CD4-positive, alpha-beta T cell treated with Interleukin-17A for 1 hour (primary cell): ENCODE data around the gene MAP7D2.
A peak's percentile ranks its signal among the peaks of the same experiment; 100 is the strongest.
"Not testable (repeated sequence)": the region's sequence is repeated elsewhere in the genome, so short reads cannot be mapped to it uniquely, and the experiment has no call there.

Experiments
- DNase-seq: peaks from one replicate; pipeline ENCODE4 v3.0.0-alpha.2; 2020

The MAP7D2 gene

DNA sequence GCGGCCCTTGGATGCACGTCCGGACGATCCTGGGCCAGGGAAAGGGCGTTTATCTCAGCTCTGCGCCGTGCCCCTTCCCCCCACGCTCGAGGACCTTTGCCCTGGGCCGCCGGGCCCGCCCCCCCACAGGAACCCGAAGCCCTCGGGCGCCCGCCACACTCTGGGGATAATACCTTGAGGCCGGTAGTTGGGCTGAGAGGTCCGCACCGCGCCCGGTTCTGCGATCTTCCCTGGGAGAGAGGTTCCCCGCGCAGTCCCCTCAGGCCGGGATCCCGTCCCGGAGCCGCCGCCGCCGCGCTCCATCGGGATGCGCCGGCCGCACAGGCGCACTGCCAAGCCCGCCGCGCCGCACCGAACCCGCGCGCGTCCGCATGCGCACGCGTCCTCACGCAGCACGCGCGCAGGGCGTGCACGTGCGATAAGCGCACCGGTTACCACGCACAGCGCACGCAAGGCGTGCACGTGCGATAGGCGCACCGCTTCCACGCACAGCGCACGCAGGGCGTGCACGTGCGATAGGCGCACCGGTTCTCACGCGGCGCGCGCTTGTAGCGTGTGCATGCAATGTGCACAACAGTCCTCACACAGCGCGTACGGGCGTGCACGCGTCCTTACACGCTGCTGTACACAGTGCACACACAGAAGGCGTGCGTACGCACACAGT is at the start of gene MAP7D2:
Gene MAP7D2, minus strand, starts transcription at position 331 of the 664 bp plus-strand sequence. Its CDS starts 28 bp downstream, at position 303.
- DNase-seq = no peak

- not testable (repeated sequence) for DNase-seq
These were observed 45.8 kb upstream of the MAP7D2 start for GRCh38 chrX:20162516-20162915.

DNA sequence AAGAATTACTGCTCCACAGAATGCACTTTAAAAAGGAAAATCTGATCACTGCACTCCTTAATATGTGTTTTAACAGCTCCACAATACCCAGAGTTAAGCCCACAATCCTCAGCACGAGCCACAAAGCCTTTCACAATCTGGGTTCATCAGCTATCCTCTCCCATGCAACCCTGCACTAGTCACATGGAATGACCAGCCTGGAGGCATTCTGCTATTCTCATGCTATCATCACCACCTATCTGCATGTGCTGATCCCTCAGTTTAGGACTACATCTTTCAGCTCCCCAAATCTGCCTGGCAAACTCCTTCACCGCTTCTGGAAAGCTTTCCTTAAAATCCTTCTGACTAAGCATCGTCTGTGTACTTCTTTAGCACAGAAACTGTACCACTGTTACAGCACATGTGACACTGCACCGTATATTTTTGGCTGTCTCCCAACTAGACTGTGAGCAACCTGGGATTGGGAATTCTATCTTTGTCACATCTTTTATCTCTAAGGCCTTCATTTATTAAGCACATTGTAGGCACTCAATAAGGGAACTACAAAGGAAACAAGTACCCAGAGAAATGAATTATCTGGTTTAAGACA is 43.2 kb upstream of the MAP7D2 start:
- no peak for DNase-seq

DNA sequence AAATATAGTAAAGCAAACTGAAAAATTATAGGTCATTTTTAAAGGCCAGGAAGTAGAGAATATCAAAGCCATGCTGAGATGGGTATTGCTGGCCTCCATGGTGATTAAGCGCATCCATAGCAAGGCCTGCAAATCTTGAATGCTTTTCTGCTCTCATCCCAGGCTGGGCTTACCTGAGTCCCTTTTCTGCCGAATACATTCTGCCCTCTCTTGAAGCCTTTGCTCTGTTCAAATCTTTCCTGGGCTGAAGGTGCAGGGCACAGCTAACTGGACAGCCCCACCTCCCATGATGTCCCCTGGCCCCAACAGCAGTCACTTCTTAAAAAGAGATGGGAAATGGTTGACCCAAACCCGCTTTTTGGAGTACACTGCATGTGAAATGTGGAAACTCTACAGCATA is 35.0 kb upstream of the MAP7D2 start:
- DNase-seq = no peak

GRCh38 chrX:20149326-20149725 is 32.6 kb upstream of the MAP7D2 start:
- DNase-seq = no peak

DNA sequence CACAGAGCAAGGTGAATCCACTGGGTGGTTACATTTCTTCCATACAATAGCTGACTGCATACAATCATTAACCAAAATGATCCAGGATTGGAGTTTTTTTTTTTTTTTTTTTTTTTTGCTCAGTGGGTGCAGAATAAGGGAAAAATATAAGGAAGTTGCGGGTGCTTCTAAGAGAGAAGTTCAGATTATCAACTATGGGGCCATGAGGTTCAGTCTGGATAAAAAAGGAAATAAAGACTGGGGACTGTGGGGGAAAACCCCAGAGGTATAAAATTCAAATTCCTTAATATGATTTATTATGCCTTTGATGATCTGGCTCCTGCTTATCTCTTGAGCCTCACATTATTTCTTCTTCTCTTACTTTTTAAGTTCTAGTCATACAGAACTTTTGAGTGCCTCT is 30.9 kb upstream of the MAP7D2 start:
- DNase-seq = no peak

GRCh38 chrX:20144491-20144890 is 27.8 kb upstream of the MAP7D2 start:
- DNase-seq = no peak

- DNase-seq = no peak
These were observed 26.9 kb upstream of the MAP7D2 start for GRCh38 chrX:20143561-20143960.

DNA sequence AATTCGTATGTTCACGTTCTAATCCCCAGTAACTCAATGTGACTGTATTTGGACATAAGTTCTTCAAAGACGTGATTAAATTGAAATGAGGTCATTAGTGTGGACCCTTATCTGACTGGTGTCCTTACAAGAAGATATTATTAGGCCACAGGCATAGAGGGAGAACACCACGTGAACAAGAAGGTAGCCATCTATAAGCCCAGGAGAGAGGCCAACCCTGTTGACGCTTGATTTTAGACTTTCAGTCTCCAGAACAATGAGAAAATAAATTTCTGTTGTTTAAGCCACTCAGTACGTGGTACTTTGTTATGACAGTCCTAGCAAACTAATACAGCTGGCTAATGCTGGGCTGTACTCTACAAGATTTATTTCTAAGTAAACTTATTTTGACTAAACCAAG is 26.4 kb upstream of the MAP7D2 start:
- no peak for DNase-seq

- DNase-seq = peak; percentile 97
These were observed 24.8 kb upstream of the MAP7D2 start, which contains the start of gene EIF1AX for GRCh38 chrX:20141281-20142220. EIF1AX (minus strand) TSS chrX:20141838; CDS start chrX:20141640, 198 bp downstream.

GRCh38 chrX:20140420-20140819 is 23.7 kb upstream of the MAP7D2 start:
- DNase-seq = no peak

DNA sequence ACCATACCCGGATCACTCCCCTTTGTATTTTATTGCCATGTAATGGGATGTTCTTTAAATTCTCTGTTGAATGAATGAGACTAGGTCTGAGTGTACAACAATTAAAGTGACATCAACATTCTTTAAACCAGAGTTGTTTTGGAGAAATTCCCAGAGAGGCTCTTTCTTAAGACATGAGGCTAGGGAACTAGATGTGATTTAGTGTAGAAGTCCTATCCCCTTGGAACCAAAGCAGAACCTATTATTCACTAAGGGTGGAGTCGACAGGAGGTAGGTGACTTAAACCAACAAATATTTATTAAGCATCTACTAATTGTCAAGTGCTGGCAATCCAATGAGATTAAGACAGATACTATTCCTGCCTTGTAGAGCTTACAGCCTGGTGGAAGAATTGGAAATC is 23.3 kb upstream of the MAP7D2 start:
- no peak for DNase-seq

DNA sequence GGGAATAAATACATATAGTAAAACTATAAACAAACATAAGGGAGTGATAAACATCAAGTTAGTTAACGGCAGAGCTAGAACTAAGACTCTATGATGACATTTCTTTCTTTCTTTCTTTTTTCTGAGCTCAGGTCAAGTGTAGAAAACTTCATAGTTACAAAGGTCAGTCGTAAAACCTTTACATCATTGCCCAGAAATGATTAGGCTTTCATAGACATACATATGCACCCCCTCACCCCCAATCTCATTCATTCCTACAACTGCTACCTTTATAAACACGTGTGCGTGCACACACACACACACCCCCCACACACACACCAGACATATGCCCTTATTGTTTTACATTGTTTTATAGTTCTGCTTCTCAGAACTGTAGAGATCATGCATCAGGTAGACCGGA is 19.2 kb upstream of the MAP7D2 start:
- no peak for DNase-seq

DNA sequence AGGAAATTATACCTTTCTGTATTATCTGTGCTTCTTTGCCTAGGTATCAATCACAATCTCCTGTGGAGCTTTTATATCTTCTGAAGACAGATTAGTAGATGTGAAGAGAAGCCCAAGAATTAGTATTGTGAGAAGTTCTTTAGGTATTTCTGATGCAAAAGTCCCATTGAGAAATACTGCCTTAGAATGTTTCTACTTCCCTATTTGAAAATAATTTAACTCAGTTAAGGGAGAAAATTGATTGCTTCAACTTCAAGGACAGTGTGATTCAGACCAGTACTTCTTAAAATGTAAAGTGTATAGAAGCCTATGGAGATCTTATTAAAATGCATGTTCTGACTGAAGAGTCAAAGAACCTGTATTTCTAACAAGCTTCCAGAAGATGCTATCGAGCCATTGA is 16.0 kb upstream of the MAP7D2 start:
- DNase-seq = no peak

- no peak for DNase-seq
These were observed 13.7 kb upstream of the MAP7D2 start for GRCh38 chrX:20130357-20130756.

DNA sequence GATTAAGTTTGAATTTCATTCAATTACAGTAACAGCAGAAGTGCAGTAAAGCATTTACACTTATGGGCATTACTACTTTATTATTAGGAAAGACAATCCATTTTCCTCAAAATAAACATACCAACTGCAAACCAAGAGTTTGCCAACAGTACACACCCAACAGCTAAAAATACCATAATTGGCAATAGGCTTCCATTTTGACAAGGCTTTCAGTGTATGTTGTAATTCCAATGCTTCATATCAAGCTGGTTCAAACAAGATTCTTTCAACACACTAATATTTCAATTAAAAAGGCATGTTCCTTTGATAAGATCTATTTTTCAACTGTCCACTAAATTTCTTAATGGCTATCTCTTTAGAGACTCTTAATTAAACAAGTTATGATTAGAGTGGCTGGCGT is 12.8 kb upstream of the MAP7D2 start:
- no peak for DNase-seq

DNA sequence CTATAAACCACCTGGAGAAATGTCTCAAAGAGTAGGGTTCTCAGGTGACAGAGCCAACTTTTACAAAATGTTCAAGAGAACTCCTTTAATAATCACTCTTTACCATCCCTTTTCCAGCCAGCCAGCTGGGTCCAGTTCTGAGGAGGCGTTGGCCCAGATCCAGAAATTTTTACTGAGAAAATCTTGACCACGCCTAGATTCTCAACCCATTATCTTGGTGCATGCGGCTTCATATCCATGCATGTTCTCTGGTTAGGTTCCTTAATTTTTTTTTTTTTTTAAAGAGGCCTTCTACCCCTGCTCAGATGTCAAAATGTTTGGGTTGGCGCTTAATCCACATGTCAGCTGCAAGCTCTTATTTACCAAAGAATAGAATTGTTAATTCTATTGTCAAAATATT is 12.0 kb upstream of the MAP7D2 start:
- no peak for DNase-seq

DNA sequence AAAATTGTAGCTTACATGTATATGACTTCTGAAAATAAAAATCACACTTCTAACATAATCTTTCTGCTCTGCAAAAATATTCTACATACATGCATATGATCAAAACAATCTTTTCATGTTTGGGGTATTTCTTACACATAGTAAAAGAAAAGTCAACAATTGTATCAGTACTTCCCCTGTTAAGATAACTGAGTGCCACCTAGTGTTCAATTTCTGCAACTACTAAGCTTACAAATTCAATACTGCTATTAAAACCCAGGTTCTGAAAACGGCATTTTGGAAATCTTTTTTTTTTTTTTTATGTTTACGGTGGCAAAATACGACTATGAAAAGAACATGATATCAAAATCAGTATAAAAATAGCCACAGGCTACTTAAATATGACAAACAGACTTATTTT is 10.7 kb upstream of the MAP7D2 start:
- DNase-seq = peak; percentile 20

- DNase-seq = not testable (repeated sequence)
These were observed 10.1 kb upstream of the MAP7D2 start for GRCh38 chrX:20126833-20127232.

- DNase-seq = no peak
These were observed 8.3 kb upstream of the MAP7D2 start for GRCh38 chrX:20124964-20125363.

- no peak for DNase-seq
These were observed 1.5 kb upstream of the MAP7D2 start for GRCh38 chrX:20118065-20118824.

- no peak for DNase-seq
These were observed 575 bp downstream of the MAP7D2 start for GRCh38 chrX:20116087-20116576.
